HepG2 (cell line): ENCODE measurements around the gene FNDC8.

Source experiments
- EZH2 ChIP-seq: conservative IDR thresholded peaks from 2 replicates; pipeline ENCODE4 v1.6.1; 2012; ENCODE audit warnings: mild to moderate bottlenecking, low read depth, low read length, moderate library complexity
- FOXM1 ChIP-seq: sonication (generic); formaldehyde crosslinking; IDR thresholded peaks from 2 replicates; pipeline ENCODE4 v1.5.0; 2020; ENCODE audit warnings: missing genetic modification reagents
- GATAD2A ChIP-seq: IDR thresholded peaks from 2 replicates; pipeline ENCODE4 v1.6.1; 2016
- KDM1A ChIP-seq: IDR thresholded peaks from 2 replicates; pipeline ENCODE4 v1.6.1; 2016; ENCODE audit warnings: missing compliant biosample characterization
- POLR2AphosphoS5 ChIP-seq: IDR thresholded peaks from 2 replicates; pipeline ENCODE4 v1.6.1; 2012; ENCODE audit warnings: low read depth, low read length
- PTBP1 ChIP-seq: fragments of 200-400 bp; formaldehyde crosslinking; IDR thresholded peaks from 2 replicates; pipeline ENCODE4 v1.6.1; 2018; ENCODE audit warnings: low read length, low read depth; ENCODE audit not compliant: poor library complexity, severe bottlenecking
- SALL2 ChIP-seq: sonication (generic); formaldehyde crosslinking; IDR thresholded peaks from 2 replicates; pipeline ENCODE4 v1.8.1; 2023; ENCODE audit warnings: mild to moderate bottlenecking, missing genetic modification reagents, inconsistent platforms
- ZNF556 ChIP-seq: sonication (generic); formaldehyde crosslinking; IDR thresholded peaks from 2 replicates; pipeline ENCODE4 v1.4.0; 2020; ENCODE audit warnings: mild to moderate bottlenecking, missing genetic modification reagents, borderline replicate concordance
- ZNF790 ChIP-seq: sonication (generic); formaldehyde crosslinking; IDR thresholded peaks from 2 replicates; pipeline ENCODE4 v1.8.0; 2022; ENCODE audit warnings: missing genetic modification reagents, mild to moderate bottlenecking, borderline replicate concordance
- TF ChIP-seq, protein P1 (sequence below): sonication (generic); formaldehyde crosslinking; IDR thresholded peaks from 2 replicates; pipeline ENCODE4 v1.5.0; 2020; ENCODE audit warnings: mild to moderate bottlenecking, missing genetic modification reagents, moderate library complexity
- TF ChIP-seq, protein P2 (sequence below): IDR thresholded peaks from 2 replicates; pipeline ENCODE4 v1.6.1; 2012; ENCODE audit warnings: inconsistent platforms

DNA sequence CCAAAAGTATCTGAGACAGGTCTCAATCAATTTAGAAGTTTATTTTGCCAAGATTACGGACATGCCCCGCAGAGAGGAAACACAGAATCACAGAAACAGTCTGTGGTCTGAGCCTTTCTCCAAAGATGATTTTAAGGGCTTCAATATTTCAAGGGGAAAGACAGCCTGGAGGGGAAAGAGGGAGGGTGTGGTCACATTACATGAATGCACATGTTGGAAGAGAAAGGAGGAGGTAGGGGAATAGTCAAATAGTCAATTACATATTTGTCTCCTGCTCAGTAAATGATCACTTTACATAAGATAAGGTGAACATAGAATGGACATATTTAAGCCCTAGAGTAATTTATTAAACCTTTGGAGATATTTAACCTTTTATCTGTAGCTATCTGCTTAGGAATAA is 38.5 kb downstream of the FNDC8 start:
- no peak for TF ChIP-seq EZH2
- TF ChIP-seq KDM1A, result no peak
- no peak for TF ChIP-seq SALL2 (CRISPR knock-in tag)
- no peak for TF ChIP-seq ZNF556
- TF ChIP-seq FOXM1 (CRISPR knock-in tag), result no peak
- no peak for TF ChIP-seq GATAD2A (CRISPR knock-in tag)
- no peak for TF ChIP-seq ZNF790 (CRISPR knock-in tag)
- no peak for TF ChIP-seq PTBP1
- TF ChIP-seq, protein P1, sequence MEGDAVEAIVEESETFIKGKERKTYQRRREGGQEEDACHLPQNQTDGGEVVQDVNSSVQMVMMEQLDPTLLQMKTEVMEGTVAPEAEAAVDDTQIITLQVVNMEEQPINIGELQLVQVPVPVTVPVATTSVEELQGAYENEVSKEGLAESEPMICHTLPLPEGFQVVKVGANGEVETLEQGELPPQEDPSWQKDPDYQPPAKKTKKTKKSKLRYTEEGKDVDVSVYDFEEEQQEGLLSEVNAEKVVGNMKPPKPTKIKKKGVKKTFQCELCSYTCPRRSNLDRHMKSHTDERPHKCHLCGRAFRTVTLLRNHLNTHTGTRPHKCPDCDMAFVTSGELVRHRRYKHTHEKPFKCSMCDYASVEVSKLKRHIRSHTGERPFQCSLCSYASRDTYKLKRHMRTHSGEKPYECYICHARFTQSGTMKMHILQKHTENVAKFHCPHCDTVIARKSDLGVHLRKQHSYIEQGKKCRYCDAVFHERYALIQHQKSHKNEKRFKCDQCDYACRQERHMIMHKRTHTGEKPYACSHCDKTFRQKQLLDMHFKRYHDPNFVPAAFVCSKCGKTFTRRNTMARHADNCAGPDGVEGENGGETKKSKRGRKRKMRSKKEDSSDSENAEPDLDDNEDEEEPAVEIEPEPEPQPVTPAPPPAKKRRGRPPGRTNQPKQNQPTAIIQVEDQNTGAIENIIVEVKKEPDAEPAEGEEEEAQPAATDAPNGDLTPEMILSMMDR (CRISPR knock-in tag), result no peak
- TF ChIP-seq, protein P2, sequence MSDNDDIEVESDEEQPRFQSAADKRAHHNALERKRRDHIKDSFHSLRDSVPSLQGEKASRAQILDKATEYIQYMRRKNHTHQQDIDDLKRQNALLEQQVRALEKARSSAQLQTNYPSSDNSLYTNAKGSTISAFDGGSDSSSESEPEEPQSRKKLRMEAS, result no peak
- no peak for TF ChIP-seq POLR2AphosphoS5
